NCI-H2171 treated with DMSO at 0.1 percent for 48 hours (cell line): ENCODE measurements around the gene IL10RB.
"Not testable (repeated sequence)": the region's sequence is repeated elsewhere in the genome, so short reads cannot be mapped to it uniquely, and the experiment has no call there.

Source experiments
- DNase-seq: peaks from one replicate; lab custom pipeline; 2025; lab: John Stamatoyannopoulos, UW

Gene IL10RB

DNA sequence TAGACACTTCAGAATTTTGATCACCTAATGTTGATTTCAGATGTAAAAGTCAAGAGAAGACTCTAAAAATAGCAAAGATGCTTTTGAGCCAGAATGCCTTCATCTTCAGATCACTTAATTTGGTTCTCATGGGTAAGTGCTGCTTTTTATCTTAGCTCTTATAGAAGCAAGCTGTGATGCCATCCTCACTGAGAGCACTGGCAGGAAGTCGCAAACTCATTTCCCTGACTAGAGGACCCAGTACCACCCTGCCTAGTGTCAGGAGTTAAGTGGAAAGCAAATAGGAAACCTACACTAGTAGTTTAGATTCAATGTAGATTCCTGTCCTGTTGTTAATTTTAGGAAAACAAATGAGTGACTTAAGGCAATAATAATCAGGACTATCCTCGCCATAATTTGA, 24.3 kb upstream of the IL10RB start:
- DNase-seq = no peak

DNA sequence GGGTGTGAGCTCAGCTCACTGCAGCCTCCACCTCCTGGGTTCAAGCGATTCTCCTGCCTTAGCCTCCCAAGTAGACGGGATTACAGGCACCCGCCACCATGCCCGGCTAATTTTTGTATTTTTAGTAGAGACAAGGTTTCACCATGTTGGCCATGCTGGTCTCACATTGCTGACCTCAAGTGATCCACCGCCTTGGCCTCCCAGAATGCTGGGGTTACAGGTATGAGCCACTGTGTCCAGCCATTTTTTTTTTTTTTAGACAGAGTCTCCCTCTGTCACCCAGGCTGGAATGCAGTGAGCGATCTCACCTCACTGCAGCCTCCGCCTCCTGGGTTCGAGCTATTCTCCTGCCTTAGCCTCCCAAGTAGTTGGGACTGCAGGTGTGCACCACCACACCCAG, 23.3 kb upstream of the IL10RB start:
- not testable (repeated sequence) for DNase-seq

DNA sequence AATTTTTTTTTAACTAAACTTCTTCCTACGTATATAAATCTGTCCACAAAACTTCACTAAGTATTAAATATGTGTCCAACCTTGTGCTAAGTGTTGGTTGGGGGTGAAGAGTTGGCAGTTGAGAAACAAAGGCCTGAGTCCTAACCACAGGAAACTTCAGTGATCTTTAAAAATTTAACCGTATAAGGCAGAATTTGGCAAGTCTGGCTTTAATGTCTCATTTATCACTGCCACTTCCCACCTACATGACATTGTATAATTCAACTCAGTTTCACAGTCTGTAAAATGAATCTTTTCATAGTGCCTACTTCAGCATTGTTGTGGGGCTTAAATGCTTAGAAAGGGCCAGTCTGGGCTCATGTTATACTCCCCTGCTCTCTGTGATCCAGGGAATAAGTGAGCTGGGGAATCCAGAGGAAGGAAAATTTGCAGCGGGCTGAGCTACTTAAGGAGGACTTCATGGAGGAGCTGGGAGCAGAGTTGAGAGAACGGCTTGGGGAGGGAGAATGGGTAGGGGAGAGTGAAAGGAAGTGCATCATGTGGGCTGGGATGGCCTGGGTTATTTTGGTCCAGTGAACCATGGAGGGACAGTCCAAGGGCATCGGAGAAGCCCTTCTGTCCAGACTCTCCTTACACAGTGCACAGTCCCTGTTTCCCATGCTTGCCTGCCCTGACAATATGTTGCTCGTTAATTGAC, 21.9 kb upstream of the IL10RB start:
- DNase-seq = no peak

DNA sequence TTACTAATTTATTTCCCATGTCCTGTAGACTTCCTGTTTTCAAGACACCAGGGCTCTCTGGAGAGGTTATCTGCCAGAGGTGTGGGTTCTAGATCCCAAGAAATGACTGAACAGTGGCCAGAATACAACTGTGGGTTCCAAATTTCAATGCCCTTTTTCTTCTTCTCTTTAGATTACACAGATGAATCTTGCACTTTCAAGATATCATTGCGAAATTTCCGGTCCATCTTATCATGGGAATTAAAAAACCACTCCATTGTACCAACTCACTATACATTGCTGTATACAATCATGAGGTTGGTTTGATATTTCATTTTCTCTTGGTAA, 21.4 kb upstream of the IL10RB start:
- DNase-seq = no peak

DNA sequence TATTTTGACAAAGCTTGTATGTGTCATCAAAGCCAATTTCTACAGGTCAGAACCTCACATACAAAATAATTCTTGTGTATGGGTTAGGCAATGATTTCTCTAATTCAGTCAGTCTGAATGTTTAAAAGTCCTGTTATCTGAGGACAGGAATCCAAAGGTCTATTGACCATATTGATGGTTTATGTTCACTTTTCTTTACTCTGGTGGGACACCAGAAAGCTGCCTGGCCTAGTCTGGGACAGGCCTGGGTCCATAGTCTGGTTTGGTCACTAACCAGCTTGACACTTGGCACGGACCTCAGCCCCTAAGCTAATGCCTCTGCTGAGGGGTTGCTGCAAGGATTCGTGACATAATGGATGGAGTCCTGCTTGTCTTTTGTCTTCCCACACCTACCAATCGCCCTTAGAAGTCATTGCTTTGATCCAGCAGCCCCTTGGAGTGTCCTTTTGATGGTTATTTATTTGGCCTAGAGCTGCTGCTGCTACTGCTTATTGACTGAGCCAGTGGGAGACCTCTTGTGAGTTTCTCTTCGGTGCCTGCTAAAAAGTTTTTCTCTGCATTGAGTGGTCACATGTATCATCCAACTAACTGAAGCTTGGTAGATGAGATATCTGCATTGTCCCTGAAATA, 20.8 kb upstream of the IL10RB start:
- DNase-seq = no peak

DNA sequence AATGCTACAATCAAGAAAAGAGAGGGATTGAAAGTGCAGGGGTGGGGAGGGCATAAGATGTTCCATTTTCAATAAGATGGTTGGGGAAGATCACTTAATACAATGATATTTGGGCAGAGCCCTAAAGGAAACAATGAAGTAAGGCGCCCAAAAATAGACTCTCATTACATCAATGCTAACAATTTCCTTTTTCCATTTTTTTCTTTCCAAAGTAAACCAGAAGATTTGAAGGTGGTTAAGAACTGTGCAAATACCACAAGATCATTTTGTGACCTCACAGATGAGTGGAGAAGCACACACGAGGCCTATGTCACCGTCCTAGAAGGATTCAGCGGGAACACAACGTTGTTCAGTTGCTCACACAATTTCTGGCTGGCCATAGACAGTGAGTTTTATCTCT, 19.7 kb upstream of the IL10RB start:
- DNase-seq = no peak

DNA sequence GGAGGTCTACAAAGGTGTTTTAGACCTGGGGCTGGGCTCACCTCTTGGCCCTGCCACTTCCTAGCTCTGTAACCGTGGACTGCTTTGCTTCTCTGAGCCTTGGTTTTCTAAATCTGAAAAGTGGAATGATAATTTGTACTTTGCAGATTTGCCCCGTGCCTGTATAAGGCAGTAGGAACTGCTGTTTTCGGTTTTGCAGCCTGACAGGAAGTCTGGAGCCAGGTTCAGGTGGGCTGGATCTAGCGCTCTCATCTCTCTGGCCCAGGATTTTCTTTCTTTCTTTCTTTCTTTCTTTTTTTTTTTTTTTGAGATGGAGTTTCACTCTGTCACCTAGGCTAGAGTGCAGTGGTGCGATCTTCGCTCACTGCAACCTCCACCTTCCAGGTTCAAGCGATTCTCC, 19.2 kb upstream of the IL10RB start:
- DNase-seq = no peak

DNA sequence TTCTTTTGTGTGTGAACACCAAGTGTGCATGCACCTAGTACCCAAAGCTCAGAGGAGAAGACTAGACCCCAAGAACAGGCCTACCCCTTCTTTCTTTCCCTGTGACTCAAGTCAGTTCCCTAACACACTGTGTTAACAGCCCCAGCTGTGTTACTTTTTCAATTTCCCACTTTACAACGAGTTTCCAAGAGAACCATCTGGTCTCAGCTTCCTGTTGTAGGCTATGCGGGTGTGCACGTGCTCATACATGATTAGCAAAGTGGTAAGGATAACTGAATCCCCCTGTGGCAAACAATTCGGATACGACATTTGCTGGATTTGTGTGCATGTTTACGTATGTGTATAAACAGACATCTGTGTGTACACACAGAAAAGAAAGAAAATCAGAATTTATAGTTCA, 18.6 kb upstream of the IL10RB start:
- DNase-seq = peak; percentile 79

DNA sequence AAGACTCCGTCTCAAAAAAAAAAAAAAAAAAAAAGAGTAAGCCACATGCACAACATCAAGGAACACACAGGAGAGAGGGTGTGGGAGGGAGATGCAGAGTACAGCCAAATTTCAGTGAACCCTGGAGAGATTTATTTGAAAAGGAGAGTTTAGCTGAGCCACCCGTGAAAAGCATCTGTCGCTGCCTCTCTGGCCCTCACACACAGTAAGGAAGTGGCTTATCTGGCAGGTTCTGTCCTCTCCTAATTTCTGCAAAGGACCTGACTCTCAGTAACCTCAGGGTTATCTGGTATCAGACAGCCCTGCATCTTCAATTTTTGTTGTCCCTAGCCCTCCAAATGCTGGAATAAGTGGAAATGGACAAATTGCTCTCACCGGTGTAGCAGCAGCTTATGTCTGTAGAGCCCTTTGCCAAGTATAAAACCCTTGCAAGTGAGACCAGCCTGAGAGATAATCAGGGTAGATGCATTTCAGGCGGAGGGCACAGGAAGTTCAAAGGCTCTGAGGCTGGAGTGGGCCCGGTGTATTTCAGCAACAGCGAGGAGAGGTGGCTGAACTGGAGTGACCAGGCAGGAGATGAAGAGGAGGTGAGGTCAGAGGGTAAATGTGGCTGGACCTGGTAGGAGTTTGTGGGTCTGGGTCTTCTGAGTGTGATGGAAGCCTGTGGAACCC, 16.7 kb upstream of the IL10RB start:
- no peak for DNase-seq

DNA sequence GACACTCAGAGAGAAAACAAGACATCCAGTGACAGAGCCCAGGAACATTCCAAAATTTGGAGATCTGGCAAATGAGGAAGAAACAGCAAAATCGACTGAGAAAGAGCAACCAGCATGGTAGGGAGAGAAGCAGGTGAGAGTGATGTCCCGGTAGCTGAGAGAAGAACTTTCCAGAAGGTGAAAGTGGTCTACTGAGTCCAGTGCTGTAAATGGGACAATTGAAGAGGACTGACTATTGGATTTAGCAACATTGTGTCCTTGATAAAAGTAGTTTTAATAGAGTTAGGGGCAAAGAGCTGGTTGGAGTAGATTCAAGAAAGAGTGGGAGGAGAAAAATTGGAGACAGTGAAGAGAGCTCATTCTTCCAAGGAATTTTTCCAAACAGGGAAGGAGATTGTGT, 15.0 kb upstream of the IL10RB start:
- DNase-seq = no peak

DNA sequence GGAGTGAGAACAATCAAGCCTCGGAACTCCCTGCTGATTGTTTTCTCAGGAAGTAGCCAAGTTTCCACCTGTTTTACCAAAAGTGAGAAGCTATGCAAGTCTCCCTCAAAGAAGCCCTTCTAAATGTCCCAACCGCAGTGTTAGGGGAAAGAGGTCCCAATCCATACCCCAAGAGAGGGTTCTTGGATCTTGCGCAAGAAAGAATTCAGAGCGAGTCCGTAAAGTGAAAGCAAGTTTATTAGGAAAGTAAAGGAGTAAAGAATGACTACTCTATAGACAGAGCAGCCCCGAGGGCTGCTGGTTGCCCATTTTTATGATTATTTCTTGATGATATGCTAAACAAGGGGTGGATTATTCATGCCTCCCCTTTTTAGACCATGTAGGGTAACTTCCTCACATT, 12.8 kb upstream of the IL10RB start:
- not testable (repeated sequence) for DNase-seq

DNA sequence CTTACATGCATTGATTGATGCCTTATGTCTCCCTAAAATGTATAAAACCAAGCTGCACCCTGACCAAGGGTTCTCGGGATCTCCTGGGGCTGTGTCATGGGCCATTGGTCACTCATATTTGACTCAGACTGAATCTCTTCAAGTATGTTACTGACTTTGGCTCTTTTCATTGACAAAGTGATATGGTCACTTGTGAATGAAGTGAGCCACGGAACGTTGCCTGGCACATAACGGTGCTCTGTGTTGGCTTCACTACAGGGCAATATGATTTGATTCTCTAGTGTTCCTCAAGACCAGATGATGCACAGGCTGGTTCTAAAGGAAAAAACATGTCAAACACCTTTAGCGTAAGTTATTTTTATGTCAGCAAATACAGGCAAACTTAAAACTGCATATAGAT, 11.4 kb upstream of the IL10RB start:
- no peak for DNase-seq

DNA sequence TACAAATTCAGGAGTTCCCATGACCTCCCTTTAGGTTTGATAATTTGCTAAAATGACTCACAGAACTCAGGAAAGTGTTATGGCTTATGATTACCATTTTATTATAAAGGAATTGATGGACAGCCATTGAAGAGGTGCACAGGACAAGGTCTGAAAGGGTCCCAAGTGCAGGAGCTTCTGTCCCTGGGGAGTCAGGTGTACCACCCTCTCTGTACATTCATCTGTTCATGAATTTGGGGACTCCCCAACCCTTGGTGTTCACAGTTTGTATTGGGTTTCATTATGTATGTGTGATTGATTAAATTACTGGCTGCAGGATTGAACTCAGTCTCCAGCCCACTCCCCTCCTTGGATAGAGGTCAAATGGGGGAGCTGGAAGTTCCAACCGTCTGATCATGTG, 10.8 kb upstream of the IL10RB start:
- no peak for DNase-seq

DNA sequence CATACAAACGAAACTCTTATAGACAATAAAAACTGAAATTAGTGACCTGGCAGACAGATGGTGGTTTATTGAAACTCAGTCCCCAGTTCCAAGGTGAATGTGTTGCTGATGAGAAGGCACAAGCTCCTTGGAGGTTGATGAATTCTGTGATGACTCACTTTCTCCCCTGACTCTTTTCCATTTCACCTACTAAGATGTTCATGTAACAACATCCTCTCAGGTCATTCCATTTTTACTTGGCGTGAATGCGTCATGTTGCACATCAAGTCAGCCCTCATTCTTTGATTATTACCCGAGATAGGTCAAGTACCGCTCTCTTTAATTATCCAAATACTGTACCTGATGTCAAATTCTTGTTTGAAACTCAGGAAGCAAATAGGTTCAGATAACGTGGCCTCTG, 10.1 kb upstream of the IL10RB start:
- no peak for DNase-seq

DNA sequence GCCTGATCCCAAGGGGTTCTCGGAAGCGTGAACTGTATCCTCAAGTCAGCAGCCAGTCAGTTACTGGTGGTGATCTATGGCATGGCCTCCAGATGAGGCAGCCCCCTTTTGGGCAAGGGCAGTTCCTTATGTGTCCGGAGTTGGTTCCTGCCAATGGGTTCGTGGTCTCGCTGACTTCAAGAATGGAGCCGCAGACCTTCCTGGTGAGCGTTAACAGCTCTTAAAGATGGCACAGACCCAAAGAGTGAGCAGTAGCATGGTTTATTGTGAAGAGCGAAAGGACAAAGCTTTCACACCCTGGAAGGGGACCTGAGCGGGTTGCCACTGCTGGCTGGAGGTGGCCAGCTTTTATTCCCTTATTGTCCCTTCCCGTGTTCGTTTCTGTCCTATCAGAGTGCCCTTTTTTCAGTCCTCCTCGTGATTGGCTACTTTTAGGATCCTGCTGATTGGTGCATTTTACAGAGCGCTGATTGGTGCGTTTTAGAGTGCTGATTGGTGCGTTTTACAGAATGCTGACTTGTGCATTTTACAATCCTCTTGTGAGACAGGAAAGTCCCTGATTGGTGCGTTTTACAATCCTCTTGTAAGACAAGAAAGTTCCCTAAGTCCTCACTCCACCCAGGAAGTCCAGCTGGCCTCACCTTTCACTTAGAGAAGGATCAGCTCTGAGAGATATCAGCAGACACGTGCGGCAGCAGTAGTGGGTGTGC, 8.9 kb upstream of the IL10RB start:
- DNase-seq = no peak

DNA sequence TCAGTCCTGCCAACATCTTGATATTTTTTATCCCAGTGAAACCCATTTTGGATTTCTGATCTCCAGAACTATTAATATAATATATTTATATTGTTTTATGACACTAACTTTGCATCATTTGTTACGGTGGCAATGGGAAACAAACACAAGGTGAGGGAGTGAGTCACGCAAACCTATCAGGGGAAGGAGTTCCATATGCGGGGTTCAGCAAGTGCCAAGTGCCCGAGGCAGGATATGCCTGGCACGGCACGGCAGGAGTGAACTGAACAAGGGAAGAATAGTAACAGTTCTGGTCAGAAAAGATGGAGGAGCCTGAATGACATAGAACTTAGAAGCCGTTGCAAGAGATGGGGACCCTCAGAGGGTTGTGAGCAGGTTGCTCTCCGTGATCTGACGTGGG, 7.7 kb upstream of the IL10RB start:
- DNase-seq = no peak

DNA sequence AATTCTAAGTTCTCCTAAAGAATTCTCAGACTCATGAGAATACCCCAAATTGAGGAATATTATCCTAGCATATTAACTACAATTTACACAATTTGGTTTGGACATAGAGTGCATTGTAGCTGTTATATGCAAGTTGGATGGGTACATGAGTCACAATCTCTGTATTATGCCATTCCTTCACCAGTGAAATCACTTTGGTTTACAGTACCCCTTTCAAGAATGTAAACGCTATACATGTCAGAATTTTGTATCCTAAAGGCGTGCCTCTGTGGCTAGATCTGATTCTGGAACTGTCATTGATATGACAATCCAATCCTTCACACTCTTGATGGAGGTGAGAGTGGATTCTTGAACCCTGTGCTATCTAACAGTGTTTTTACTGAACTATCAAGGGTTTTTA, 6.7 kb upstream of the IL10RB start:
- no peak for DNase-seq

DNA sequence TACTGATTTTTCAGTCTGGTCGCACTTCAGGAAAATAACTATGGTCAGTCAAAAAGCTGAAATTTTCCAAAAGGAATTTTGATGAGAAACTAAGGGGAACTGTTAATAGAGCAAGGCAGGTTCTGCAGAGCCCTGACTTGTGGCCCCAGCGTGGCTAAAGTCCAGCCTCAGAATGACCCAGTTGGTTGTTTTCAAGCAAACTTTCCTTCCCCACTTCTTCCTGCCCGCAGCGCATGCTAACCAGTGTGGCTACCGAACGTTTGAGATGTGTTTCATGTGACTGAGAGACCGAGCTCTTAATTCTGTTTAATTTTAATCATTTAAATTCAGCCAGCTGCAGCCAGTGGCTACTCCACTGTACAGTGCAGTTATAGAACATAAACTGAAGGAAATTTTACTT, 6.2 kb upstream of the IL10RB start:
- no peak for DNase-seq

DNA sequence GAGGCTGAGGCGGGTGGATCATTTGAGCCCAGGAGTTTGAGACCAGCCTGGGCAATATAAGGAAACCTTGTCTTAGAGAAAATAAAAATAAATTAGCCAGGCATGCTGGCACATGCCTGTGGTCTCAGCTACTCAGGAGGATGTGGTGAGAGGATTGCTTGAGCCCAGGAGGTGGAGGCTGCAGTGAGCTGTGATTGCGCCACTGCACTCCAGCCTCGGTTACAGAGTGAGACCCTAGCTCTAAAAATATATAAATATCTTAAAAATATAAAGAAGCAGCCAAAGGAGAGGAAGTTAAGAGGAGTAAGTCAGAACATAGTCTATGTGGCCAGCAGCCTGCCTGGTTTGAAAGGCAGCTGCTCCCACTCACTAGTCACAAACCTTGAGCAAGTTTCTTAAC, 4.5 kb upstream of the IL10RB start:
- DNase-seq = no peak

DNA sequence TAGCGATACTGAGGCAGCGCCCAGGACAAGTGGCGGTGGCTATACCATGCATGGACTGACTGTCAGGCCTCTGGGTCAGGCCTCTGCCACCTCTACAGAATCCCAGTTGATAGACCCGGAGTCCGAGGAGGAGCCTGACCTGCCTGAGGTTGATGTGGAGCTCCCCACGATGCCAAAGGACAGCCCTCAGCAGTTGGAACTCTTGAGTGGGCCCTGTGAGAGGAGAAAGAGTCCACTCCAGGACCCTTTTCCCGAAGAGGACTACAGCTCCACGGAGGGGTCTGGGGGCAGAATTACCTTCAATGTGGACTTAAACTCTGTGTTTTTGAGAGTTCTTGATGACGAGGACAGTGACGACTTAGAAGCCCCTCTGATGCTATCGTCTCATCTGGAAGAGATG, 3.2 kb upstream of the IL10RB start:
- DNase-seq = no peak

DNA sequence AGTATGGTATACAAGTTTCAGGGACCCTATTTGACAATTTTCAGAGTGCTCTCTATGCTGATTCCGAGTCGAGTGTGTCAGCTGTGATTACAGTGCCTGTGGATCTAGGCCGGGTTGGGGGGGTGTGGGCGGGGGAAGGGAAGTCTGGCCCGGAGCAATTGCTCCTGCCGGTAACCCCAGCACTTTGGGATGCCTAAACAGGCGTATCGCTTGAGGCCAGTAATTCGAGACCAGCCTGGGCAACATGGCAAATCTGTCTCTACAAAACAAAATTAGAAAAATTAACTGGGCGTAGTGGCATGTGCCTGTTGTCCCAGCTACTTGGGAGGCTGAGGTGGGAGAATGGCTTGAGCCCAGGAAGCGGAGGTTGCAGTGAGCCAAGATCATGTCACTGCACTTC, 1.6 kb upstream of the IL10RB start:
- DNase-seq = no peak

DNA sequence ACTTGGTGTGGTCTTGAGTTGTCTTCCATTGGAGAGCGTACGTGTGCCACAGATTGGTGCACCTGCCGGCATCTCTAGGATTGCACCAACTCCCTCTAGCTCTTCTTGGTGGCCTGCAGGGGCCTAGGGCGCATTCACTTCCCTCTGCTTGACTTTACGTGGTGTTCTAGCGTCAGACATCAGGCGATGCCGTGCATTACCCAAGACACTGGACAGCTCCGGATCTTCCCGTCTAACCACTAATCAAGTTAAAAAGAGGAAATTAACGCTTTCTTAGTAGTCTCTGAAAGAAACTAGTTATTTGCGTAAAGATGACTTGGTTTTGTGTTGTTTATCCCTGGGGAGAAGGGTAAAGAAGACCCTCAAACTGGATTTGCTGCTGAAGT, 510 bp upstream of the IL10RB start:
- no peak for DNase-seq

DNA sequence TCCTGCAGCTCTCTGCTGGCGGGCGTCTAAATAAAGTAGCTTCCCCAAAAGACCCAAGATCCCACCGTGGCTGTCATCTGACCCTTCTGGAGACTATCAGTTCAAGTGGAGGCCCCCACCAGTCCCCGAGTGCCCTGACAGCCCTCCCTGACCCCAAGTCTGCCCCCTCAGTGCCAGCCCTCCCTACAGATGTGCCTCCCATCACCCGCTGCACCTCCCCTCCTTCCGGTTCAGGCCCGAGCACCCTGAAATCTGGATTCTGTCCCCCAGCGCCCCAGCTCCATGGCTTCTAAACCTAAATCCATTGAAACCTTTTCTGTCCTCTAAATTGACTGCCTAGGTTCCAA, 595 bp downstream of the IL10RB start:
- no peak for DNase-seq
